Suprapubic skin (tissue), 3 donors: Measurements from ENCODE around the gene OPN1MW2.
"Not testable (repeated sequence)": the region's sequence is repeated elsewhere in the genome, so short reads cannot be mapped to it uniquely, and the experiment has no call there.

Source experiments
- CTCF ChIP-seq, 2 donors: fragments of 200-600 bp in 1 of 2; fragments of 450-650 bp in 1 of 2; sonication (generic) in 1 of 2; IDR thresholded peaks; one replicate each; pipeline ENCODE4 v1.5.1; 2016 to 2019; ENCODE audit warnings: antibody characterized with exemption in 2 of 2, mild to moderate bottlenecking in 1 of 2, moderate library complexity in 1 of 2
- POLR2A ChIP-seq, 2 donors: fragments of 450-650 bp; IDR thresholded peaks; one replicate each; pipeline ENCODE4 v1.6.1; 2017; ENCODE audit warnings: antibody characterized with exemption in 2 of 2, mild to moderate bottlenecking in 2 of 2, moderate library complexity in 2 of 2

- not testable (repeated sequence) for TF ChIP-seq CTCF, POLR2A (IDR thresholded peaks at IDR 0.05)
Observed at GRCh38 chrX:154263072-154263471, 43.5 kb downstream of the OPN1MW2 start.
